Peyer's patch (tissue), 4 donors: ENCODE measurements around the gene AGAP1. TPM values are rescaled to one million over a fixed set of nuclear protein-coding genes. Genes with fewer than 3 reads are reported as not detected.

Source experiments
- DNase-seq, 3 donors: peaks; one replicate each; pipeline ENCODE4 v3.0.0-alpha.2; 2017 to 2019
- H3K27ac ChIP-seq, 4 donors: fragments of 200-600 bp; sonication (generic); one replicate each; pipeline ENCODE4 v1.5.1; 2016 to 2019
- H3K27me3 ChIP-seq, 2 donors: fragments of 200-600 bp; sonication (generic); one replicate each; pipeline ENCODE4 v1.5.1; 2019
- H3K36me3 ChIP-seq, 3 donors: fragments of 200-600 bp; sonication (generic); one replicate each; pipeline ENCODE4 v1.5.1; 2016 to 2019
- H3K4me1 ChIP-seq, 4 donors: fragments of 200-600 bp; sonication (generic); one replicate each; pipeline ENCODE4 v1.5.1; 2016 to 2019
- H3K4me3 ChIP-seq, 4 donors: fragments of 200-600 bp; sonication (generic); 1 replicate in 3 of 4; 2 replicates in 1 of 4; pipeline ENCODE4 v1.5.1; 2016 to 2019; ENCODE audit warnings: mild to moderate bottlenecking in 1 of 4
- H3K9me3 ChIP-seq, 4 donors: fragments of 200-600 bp; sonication (generic); one replicate each; pipeline ENCODE4 v1.5.1; 2016 to 2019; ENCODE audit warnings: mild to moderate bottlenecking in 1 of 4
- POLR2A ChIP-seq, 2 donors: fragments of 450-650 bp; IDR thresholded peaks; one replicate each; pipeline ENCODE4 v1.5.1; 2017; ENCODE audit warnings: antibody characterized with exemption in 2 of 2, mild to moderate bottlenecking in 2 of 2, moderate library complexity in 2 of 2
- total RNA-seq, 4 donors: library from RNA; depleted of rRNA; stranded (reverse); fragments of >200 nt; gene quantifications; one replicate each; pipeline ENCODE4 v1.1.0, GENCODE V29; 2016
- TF ChIP-seq, protein P1 (sequence below), 6 experiments: fragments of 450-650 bp in 4 of 6; fragments of 200-600 bp in 2 of 6; sonication (generic) in 1 of 6; IDR thresholded peaks; one replicate each; pipeline ENCODE4 v1.5.1; 2017 to 2019; ENCODE audit warnings: antibody characterized with exemption in 6 of 6, mild to moderate bottlenecking in 3 of 6, moderate library complexity in 1 of 6

The AGAP1 gene
- total RNA-seq, 4 donors from 2014 or later = 55.7 to 79.1 (median 66.9) TPM

DNA sequence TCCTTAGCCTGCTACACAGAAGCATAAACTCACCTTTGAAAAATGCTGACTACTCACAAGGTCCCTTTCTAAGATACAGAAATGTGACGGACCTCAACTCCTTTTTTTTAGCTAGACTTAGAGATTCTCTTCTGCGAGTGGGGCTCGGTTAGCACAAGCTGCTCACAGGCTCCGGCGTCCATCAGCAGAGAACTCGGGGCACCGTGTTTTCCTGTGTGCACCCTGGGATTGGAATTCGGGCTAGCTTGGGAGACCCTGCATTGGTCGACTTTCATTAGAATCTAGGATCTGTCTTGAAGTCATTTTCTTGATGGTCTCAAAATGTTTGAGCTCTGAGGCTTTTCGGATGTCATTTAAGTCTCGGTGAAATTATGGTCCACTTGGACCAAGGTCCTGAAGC is 483.1 kb downstream of the AGAP1 start:
- no peaks in the 10 kb centered on the region for H3K9me3 ChIP-seq
- H3K27me3 ChIP-seq = no peaks in the 10 kb centered on the region
- no peaks in the 10 kb centered on the region for H3K4me1 ChIP-seq
- TF ChIP-seq POLR2A (IDR thresholded peaks at IDR 0.05) = no peak
- TF ChIP-seq, protein P1, sequence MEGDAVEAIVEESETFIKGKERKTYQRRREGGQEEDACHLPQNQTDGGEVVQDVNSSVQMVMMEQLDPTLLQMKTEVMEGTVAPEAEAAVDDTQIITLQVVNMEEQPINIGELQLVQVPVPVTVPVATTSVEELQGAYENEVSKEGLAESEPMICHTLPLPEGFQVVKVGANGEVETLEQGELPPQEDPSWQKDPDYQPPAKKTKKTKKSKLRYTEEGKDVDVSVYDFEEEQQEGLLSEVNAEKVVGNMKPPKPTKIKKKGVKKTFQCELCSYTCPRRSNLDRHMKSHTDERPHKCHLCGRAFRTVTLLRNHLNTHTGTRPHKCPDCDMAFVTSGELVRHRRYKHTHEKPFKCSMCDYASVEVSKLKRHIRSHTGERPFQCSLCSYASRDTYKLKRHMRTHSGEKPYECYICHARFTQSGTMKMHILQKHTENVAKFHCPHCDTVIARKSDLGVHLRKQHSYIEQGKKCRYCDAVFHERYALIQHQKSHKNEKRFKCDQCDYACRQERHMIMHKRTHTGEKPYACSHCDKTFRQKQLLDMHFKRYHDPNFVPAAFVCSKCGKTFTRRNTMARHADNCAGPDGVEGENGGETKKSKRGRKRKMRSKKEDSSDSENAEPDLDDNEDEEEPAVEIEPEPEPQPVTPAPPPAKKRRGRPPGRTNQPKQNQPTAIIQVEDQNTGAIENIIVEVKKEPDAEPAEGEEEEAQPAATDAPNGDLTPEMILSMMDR (IDR thresholded peaks at IDR 0.05) = no peak
- DNase-seq = peak in 1 of 3 donors; percentile 21
- H3K36me3 ChIP-seq = peaks cover 0 to 19% (median 0%) of the 10 kb centered on the region in 3 donors
- no peak overlapping the region for H3K27ac ChIP-seq
- no peak overlapping the region for H3K4me3 ChIP-seq

DNA sequence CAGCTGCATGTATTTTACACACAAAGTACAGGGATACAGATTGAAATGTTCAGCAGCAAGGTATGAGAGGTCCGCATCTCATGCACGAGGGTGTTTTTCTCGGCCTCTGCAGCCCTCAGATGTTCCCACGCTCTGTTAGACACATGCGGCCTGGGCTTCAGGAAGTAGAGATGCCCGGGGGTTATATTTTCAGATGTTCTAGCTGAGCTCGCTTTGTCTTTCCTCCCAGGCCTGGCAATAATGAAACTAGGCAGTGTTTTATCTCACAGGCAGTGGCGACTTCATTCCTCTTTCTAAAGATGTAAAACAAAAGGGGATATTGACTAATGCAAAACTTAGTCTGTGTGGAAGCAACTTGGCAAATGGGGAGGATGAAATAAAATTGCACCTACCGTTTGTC is 483.6 kb downstream of the AGAP1 start:
- peak in 1 of 3 donors; percentile 2 for DNase-seq
- Histone ChIP-seq H3K9me3 (no peaks in the 10 kb centered on the region), H3K27me3 (no peaks in the 10 kb centered on the region), H3K27ac (no peak overlapping the region), H3K36me3 (peaks cover 0 to 15% (median 0%) of the 10 kb centered on the region in 3 donors), H3K4me3 (no peak overlapping the region), H3K4me1 (no peaks in the 10 kb centered on the region)
- TF ChIP-seq POLR2A (IDR thresholded peaks at IDR 0.05) = no peak
- TF ChIP-seq, protein P1 (IDR thresholded peaks at IDR 0.05) = no peak

DNA sequence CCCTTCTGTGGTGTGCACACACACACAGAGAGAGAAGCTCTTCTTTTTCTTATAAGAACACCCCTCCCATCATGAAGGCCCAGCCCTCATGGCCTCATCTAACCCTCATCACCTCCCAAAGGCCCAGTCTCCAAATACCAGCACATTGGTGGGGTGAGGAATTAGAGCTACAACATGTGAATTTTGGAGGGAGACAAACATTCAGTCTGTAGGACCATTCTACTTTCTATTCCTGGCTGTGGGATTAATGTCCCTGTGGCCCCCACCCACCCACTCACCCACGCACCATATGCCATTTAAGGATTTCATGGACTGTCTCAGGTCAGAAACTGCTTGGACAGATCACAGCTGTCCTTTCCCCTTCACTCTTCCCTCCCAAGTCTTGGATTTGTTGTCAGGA is 484.2 kb downstream of the AGAP1 start:
- no peaks in the 10 kb centered on the region for H3K27me3 ChIP-seq
- H3K4me1 ChIP-seq = no peaks in the 10 kb centered on the region
- TF ChIP-seq POLR2A (IDR thresholded peaks at IDR 0.05) = no peak
- TF ChIP-seq, protein P1 (IDR thresholded peaks at IDR 0.05) = no peak
- H3K9me3 ChIP-seq = no peaks in the 10 kb centered on the region
- H3K27ac ChIP-seq = no peak overlapping the region
- no peak overlapping the region for H3K4me3 ChIP-seq
- DNase-seq = no peak
- H3K36me3 ChIP-seq = peaks cover 0 to 10% (median 0%) of the 10 kb centered on the region in 3 donors

DNA sequence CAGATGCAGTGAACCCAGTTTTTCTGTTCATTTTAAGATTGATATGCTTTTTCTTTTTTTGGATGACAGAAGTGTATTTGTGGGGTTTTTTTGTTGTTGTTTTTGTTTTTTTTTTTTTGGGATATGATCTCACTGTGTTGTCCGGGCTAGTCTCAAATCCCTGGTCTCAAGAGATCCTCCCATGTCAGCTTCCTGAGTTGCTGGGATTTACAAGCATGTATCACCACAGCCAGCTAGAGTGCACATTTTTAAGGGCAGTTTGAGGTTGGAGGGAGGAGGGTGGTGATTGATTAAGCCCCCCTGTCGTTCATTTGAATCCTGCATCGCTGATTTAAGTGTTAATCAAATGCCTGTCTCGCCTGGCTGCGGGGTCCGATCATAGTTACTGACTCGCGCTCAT is 485.2 kb downstream of the AGAP1 start:
- peaks cover 0 to 10% (median 0%) of the 10 kb centered on the region in 3 donors for H3K36me3 ChIP-seq
- no peaks in the 10 kb centered on the region for H3K4me1 ChIP-seq
- H3K27me3 ChIP-seq = no peaks in the 10 kb centered on the region
- no peaks in the 10 kb centered on the region for H3K9me3 ChIP-seq
- H3K4me3 ChIP-seq = no peak overlapping the region
- TF ChIP-seq POLR2A (IDR thresholded peaks at IDR 0.05) = no peak
- TF ChIP-seq, protein P1 (IDR thresholded peaks at IDR 0.05) = no peak
- DNase-seq = peak in 1 of 3 donors; percentile 15
- H3K27ac ChIP-seq = no peak overlapping the region

DNA sequence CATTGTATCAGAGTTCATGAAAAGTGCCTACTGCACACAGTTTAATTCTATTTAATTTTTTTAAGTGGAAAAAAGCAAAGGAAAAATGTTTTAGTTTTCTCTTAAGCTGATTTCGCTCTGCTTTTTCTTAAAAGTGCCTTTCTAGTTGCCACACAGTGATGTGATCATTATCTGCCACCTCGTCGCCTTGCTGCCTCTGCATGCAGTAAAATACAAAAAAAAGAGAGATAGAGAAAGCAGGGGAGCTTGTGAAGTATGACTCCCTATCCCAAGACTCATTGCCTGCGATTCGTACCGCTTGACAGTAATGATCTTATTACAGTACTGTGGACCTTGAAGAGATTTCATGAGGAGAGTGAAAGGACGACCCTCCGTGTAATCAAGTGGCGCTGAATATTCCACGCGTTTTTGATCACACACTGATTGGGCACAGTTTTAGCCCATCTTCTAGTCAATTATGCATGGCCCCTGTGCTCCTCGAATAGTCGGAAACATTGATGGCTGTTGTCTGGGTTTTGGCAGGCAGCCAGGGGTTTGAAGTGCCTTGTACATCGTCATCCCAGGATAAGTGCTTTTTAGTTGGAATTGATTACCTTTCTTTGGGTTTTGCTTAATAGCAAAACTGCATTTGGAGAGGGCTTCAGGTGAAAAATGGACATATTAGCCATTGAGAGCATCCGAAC is 486.1 kb downstream of the AGAP1 start:
- Histone ChIP-seq H3K4me1 (no peaks in the 10 kb centered on the region), H3K9me3 (no peaks in the 10 kb centered on the region), H3K4me3 (no peak overlapping the region), H3K27ac (no peak overlapping the region), H3K36me3 (peaks cover 0 to 10% (median 0%) of the 10 kb centered on the region in 3 donors), H3K27me3 (no peaks in the 10 kb centered on the region)
- TF ChIP-seq, protein P1 (IDR thresholded peaks at IDR 0.05) = no peak
- TF ChIP-seq POLR2A (IDR thresholded peaks at IDR 0.05) = no peak
- DNase-seq = no peak
